Activated CD8-positive, alpha-beta T cell treated with anti-CD3 and anti-CD28 coated beads for 36 hours (primary cell): ENCODE data around the gene MRPL36. TPM values are rescaled to one million over a fixed set of nuclear protein-coding genes. Genes with fewer than 3 reads are reported as not detected.
A peak's percentile ranks its signal among the peaks of the same experiment; 100 is the strongest.

Experiments used
- ATAC-seq: fragments of 200-7000 bp; cut with Tn5 transposase; one replicate; pipeline ENCODE4 v1.10.0; 2021; ENCODE audit warnings: mild to moderate bottlenecking, moderate library complexity
- CTCF ChIA-PET: fragments of 350-600 bp; sonication (Branson Sonifier 250); formaldehyde crosslinking; loops from one replicate; lab custom pipeline; 2021; ENCODE audit warnings: antibody characterized with exemption; lab: Charles Lee
- POLR2A ChIA-PET: fragments of 350-600 bp; sonication (Branson Sonifier 250); formaldehyde crosslinking; loops from one replicate; lab custom pipeline; 2021; ENCODE audit warnings: antibody characterized with exemption; lab: Charles Lee
- DNase-seq: peaks from one replicate; pipeline ENCODE4 v3.0.0-alpha.2; 2020
- H3K27ac Mint-ChIP-seq: one replicate; pipeline ENCODE4 v1.8.0; 2021; ENCODE audit warnings: mild to moderate bottlenecking, mixed read lengths
- H3K27me3 Mint-ChIP-seq: one replicate; pipeline ENCODE4 v1.8.0; 2021; ENCODE audit warnings: mixed read lengths
- H3K36me3 Mint-ChIP-seq: one replicate; pipeline ENCODE4 v1.8.0; 2021; ENCODE audit warnings: low read depth, mixed read lengths
- H3K4me1 Mint-ChIP-seq: one replicate; pipeline ENCODE4 v1.8.0; 2021; ENCODE audit warnings: low read depth, mixed read lengths
- H3K4me3 Mint-ChIP-seq: one replicate; pipeline ENCODE4 v1.8.0; 2021; ENCODE audit warnings: mild to moderate bottlenecking, moderate library complexity, mixed read lengths
- H3K9me3 Mint-ChIP-seq: one replicate; pipeline ENCODE4 v1.8.0; 2021; ENCODE audit warnings: mixed read lengths
- CTCF ChIP-seq: fragments of 200-600 bp; IDR thresholded peaks from one replicate; pipeline ENCODE4 v1.8.0; 2022; ENCODE audit warnings: antibody characterized with exemption, mild to moderate bottlenecking
- intact Hi-C: fragments of 100-400 bp; cut with micrococcal nuclease; formaldehyde crosslinking; loops from one replicate; pipeline ENCODE4 v1.10.0; 2022
- total RNA-seq, 2 experiments: library from RNA; stranded (reverse); gene quantifications; one replicate each; pipeline ENCODE4 v1.2.3, GENCODE V29; 2021

MRPL36 gene
- total RNA-seq, 2 experiments from 2014 or later: 80.1 to 87.2 TPM

DNA sequence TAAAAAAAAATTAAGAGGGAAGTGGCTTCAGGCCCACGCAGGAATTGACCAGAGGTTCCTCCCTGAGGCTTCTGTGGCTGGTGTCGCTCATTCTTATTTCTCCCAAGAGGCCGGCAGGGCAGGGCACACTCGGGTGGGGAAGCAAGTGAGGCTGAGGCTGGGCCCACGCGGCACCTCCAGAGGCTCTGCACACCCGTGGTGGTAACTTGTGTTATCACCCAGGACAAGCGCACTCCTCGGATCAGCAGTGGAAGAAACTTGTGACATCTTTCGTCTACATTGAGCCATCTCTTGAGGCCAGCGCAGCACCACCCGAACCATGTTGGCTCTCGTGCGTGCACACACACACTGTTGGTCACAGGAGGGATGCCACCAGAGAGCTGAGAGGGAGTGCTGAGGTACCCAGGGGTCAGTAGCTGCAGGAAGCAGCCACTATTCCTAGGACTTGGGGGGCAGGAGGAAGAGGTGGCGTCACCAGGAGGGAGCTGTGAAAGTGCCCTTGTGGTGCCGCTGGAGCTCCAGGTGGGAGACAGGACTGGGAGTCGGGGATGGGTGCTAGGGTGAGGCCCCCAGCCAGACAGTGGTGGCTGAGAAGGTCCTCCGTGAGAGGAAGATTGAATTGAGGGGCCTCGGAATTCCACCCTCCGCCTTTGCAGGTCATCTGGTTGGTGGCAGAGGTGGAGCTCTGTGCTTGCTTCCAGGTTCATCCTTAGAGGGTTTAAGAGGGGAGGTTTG, 8.0 kb upstream of the MRPL36 start:
- CTCF ChIA-PET: interaction anchor here (1.6 kb wide), 1 partner anchor 15 kb away, joined by 3 read pairs; no protein-coding TSS in a partner anchor
- no peak overlapping the region for H3K27ac Mint-ChIP-seq
- no peak for DNase-seq

DNA sequence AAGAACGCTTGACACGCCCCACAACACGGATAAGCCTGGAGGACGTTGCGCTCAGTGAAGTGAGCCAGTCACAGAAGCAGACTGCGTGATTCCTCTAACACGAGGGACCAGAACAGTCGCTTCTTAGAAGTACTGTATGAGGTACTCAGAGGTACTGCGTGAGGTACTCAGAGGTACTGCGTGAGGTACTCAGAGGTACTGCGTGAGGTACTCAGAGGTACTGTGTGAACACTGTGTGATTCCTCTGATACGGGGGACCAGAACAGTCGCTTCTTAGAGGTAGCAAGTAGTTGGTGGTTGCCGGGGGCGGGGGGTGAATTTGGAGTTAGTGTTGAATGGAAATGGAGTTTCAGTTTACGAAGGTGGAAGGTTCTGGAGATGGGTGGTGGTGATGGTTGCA, 7.3 kb upstream of the MRPL36 start:
- H3K4me1 Mint-ChIP-seq: peaks cover 49% of the 10 kb centered on the region
- ATAC-seq (peak; percentile 55), DNase-seq (no peak)
- H3K9me3 Mint-ChIP-seq: no peaks in the 10 kb centered on the region
- peaks cover 56% of the 10 kb centered on the region for H3K36me3 Mint-ChIP-seq
- peak overlapping the region; percentile 7 for H3K27ac Mint-ChIP-seq
- intact Hi-C loops: no loop called here
- no peaks in the 10 kb centered on the region for H3K27me3 Mint-ChIP-seq
- ChIA-PET CTCF (no interaction called here), POLR2A (no interaction called here)
- H3K4me3 Mint-ChIP-seq: no peak overlapping the region
- TF ChIP-seq CTCF: no peak

More for the DNA sequence above, 8.0 kb upstream of the MRPL36 start:
- POLR2A ChIA-PET: interaction anchor here (1.0 to 1.4 kb wide), 3 partner anchors 9 to 15 kb away, joined by 3 to 4 read pairs (median 4); no protein-coding TSS in a partner anchor
- intact Hi-C loops: no loop called here
- ATAC-seq: no peak
- no peak for TF ChIP-seq CTCF
- no peaks in the 10 kb centered on the region for H3K27me3 Mint-ChIP-seq
- H3K36me3 Mint-ChIP-seq: peaks cover 58% of the 10 kb centered on the region
- H3K4me3 Mint-ChIP-seq: no peak overlapping the region
- H3K4me1 Mint-ChIP-seq: peaks cover 43% of the 10 kb centered on the region
- no peaks in the 10 kb centered on the region for H3K9me3 Mint-ChIP-seq

- H3K36me3 Mint-ChIP-seq: peaks cover 51% of the 10 kb centered on the region
- no peaks in the 10 kb centered on the region for H3K9me3 Mint-ChIP-seq
- H3K4me1 Mint-ChIP-seq: peaks cover 50% of the 10 kb centered on the region
- no peak overlapping the region for H3K4me3 Mint-ChIP-seq
- no peak for TF ChIP-seq CTCF
- no peak overlapping the region for H3K27ac Mint-ChIP-seq
- ATAC-seq (no peak), DNase-seq (no peak)
- H3K27me3 Mint-ChIP-seq: no peaks in the 10 kb centered on the region
- ChIA-PET POLR2A (interaction anchor here (0.7 kb wide), 1 partner anchor 14 kb away, joined by 3 read pairs; no protein-coding TSS in a partner anchor), CTCF (no interaction called here)
- intact Hi-C loops: no loop called here
Measured at GRCh38 chr5:1806199-1806598, 6.6 kb upstream of the MRPL36 start.

DNA sequence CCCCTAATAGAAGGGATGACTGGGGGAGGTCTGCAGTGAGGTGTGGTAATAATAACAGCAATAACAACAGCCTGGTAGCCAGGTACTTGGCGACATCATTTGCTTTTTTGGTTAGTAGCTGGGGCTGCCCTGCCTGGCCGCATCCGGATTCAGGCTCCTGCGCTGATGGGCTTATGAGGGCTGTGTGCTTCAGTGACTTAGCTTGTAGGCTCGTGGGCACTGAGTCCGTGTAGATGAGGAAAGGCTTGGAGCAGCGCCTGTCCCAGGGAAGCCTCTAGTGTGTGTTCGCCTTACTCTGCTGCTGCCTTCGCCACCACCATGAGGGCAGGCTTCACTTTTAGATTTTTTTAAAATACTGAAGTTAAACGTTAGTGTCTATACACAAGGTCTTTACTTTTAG, 6.1 kb upstream of the MRPL36 start:
- peaks cover 51% of the 10 kb centered on the region for H3K36me3 Mint-ChIP-seq
- H3K4me3 Mint-ChIP-seq: no peak overlapping the region
- DNase-seq: no peak
- ChIA-PET CTCF (no interaction called here), POLR2A (interaction anchor here (0.7 to 1.8 kb wide), 2 partner anchors 12 to 13 kb away, joined by 3 to 5 read pairs; no protein-coding TSS in a partner anchor)
- H3K9me3 Mint-ChIP-seq: no peaks in the 10 kb centered on the region
- no peak for ATAC-seq
- no peak overlapping the region for H3K27ac Mint-ChIP-seq
- H3K4me1 Mint-ChIP-seq: peaks cover 48% of the 10 kb centered on the region
- no peaks in the 10 kb centered on the region for H3K27me3 Mint-ChIP-seq
- intact Hi-C loops: no loop called here
- TF ChIP-seq CTCF: no peak

GRCh38 chr5:1805326-1805725, 5.7 kb upstream of the MRPL36 start:
- ATAC-seq: no peak
- H3K27ac Mint-ChIP-seq: no peak overlapping the region
- H3K9me3 Mint-ChIP-seq: no peaks in the 10 kb centered on the region
- no peak for DNase-seq
- ChIA-PET POLR2A (interaction anchor here (1.8 kb wide), 1 partner anchor 13 kb away, joined by 5 read pairs; no protein-coding TSS in a partner anchor), CTCF (no interaction called here)
- intact Hi-C loops: no loop called here
- no peak for TF ChIP-seq CTCF
- peaks cover 48% of the 10 kb centered on the region for H3K4me1 Mint-ChIP-seq
- H3K36me3 Mint-ChIP-seq: peaks cover 54% of the 10 kb centered on the region
- no peak overlapping the region for H3K4me3 Mint-ChIP-seq
- H3K27me3 Mint-ChIP-seq: no peaks in the 10 kb centered on the region
